Upper lobe of left lung (tissue), 4 donors: ENCODE results near the gene PBLD.

Source experiments
- POLR2AphosphoS5 ChIP-seq, 2 donors: sonication (generic); formaldehyde crosslinking; IDR thresholded peaks; one replicate each; pipeline ENCODE4 v1.5.1; 2017; ENCODE audit warnings: antibody characterized with exemption in 2 of 2
- TF ChIP-seq, protein P1 (sequence below), 6 experiments: fragments of 450-650 bp in 4 of 6; fragments of 200-600 bp in 2 of 6; sonication (generic) in 2 of 6; IDR thresholded peaks; one replicate each; pipeline ENCODE4 v1.5.1; 2016 to 2019; ENCODE audit warnings: antibody characterized with exemption in 6 of 6

DNA sequence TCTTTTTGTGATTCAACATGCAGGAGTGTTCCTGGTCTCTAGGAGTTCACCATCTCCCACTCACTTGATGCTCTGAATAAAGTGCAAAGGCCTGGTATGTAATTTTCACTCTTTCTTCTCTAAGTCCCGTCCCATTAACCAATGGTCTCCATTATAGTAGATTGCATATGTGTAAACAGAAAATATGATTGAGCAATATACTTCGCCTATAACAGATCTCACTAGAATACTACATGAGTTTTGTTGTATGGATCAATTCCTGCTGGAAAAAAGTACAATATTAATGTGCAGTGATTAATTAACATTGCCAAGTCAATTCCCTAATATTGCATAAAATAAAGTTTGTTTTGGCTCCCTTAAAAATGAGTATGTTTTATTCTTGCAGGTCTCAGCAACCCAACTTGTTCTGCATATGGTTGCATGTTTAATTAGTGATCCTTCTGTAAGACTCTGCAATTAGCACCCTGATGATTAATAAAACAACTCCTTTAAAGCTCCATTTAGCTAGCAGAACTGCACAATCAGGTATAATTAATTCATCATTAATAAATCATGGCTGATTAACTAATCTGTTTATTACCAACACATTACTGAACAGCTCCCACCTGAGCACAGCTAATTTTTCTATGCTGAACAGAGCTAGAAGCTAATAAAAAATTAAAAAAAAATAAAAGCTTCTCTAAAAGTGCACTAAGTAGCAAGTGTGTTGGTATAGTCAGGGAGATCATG, 63.0 kb downstream of the PBLD start:
- no peak for TF ChIP-seq POLR2AphosphoS5 (IDR thresholded peaks at IDR 0.05)
- TF ChIP-seq, protein P1, sequence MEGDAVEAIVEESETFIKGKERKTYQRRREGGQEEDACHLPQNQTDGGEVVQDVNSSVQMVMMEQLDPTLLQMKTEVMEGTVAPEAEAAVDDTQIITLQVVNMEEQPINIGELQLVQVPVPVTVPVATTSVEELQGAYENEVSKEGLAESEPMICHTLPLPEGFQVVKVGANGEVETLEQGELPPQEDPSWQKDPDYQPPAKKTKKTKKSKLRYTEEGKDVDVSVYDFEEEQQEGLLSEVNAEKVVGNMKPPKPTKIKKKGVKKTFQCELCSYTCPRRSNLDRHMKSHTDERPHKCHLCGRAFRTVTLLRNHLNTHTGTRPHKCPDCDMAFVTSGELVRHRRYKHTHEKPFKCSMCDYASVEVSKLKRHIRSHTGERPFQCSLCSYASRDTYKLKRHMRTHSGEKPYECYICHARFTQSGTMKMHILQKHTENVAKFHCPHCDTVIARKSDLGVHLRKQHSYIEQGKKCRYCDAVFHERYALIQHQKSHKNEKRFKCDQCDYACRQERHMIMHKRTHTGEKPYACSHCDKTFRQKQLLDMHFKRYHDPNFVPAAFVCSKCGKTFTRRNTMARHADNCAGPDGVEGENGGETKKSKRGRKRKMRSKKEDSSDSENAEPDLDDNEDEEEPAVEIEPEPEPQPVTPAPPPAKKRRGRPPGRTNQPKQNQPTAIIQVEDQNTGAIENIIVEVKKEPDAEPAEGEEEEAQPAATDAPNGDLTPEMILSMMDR (IDR thresholded peaks at IDR 0.05) = no peak
